Erythroblast (primary cell): ENCODE measurements around the gene CBX7.
A peak's percentile ranks its signal among the peaks of the same experiment; 100 is the strongest.

Source experiments
- DNase-seq, 2 experiments: peaks; one replicate each; lab custom pipeline; 2025; lab: John Stamatoyannopoulos, UW
- GATA1 ChIP-seq: IDR thresholded peaks from 2 replicates; pipeline ENCODE4 v1.6.1; 2011; ENCODE audit warnings: low read depth, mild to moderate bottlenecking, control low read depth, low read length, moderate library complexity
- POLR2A ChIP-seq: IDR thresholded peaks from 2 replicates; pipeline ENCODE4 v1.6.1; 2011; ENCODE audit warnings: mild to moderate bottlenecking, low read length

Gene CBX7

GRCh38 chr22:39144101-39144767, 8.2 kb downstream of the CBX7 start:
- no peak for TF ChIP-seq GATA1
- no peak for TF ChIP-seq POLR2A

GRCh38 chr22:39142088-39142680, 10.3 kb downstream of the CBX7 start:
- TF ChIP-seq GATA1 = no peak
- no peak for TF ChIP-seq POLR2A

More at GRCh38 chr22:39144101-39144767, 8.2 kb downstream of the CBX7 start:
- DNase-seq = peak; percentile 55 to 65

GRCh38 chr22:39139933-39140332, 12.5 kb downstream of the CBX7 start:
- DNase-seq = no peak
- TF ChIP-seq GATA1 (no peak), POLR2A (no peak)

More at GRCh38 chr22:39142088-39142680, 10.3 kb downstream of the CBX7 start:
- DNase-seq = peak; percentile 25 to 26

- no peak for DNase-seq
- TF ChIP-seq GATA1 (no peak), POLR2A (no peak)
Measured at GRCh38 chr22:39138357-39138997, 14.0 kb downstream of the CBX7 start.

- no peak for DNase-seq
- no peak for TF ChIP-seq POLR2A
- TF ChIP-seq GATA1 = no peak
Measured at GRCh38 chr22:39136317-39136716, 16.2 kb downstream of the CBX7 start.

- no peak for TF ChIP-seq GATA1
- no peak for TF ChIP-seq POLR2A
- peak; percentile 50 to 64 for DNase-seq
Measured at GRCh38 chr22:39135092-39135896, 17.2 kb downstream of the CBX7 start.

- TF ChIP-seq POLR2A (no peak), GATA1 (no peak)
- DNase-seq = no peak
Measured at GRCh38 chr22:39134366-39135091, 18.0 kb downstream of the CBX7 start.

- no peak for TF ChIP-seq GATA1
- no peak for TF ChIP-seq POLR2A
- DNase-seq = no peak
Measured at GRCh38 chr22:39133871-39134270, 18.6 kb downstream of the CBX7 start.

- DNase-seq = no peak
- TF ChIP-seq POLR2A = no peak
- no peak for TF ChIP-seq GATA1
Measured at GRCh38 chr22:39132871-39133524, 19.5 kb downstream of the CBX7 start.

- no peak for DNase-seq
- TF ChIP-seq GATA1 = no peak
- TF ChIP-seq POLR2A = no peak
Measured at GRCh38 chr22:39132281-39132680, 20.2 kb downstream of the CBX7 start.

- no peak for DNase-seq
- no peak for TF ChIP-seq POLR2A
- no peak for TF ChIP-seq GATA1
Measured at GRCh38 chr22:39130892-39131855, 21.3 kb downstream of the CBX7 start.

- TF ChIP-seq GATA1 = no peak
- TF ChIP-seq POLR2A = no peak
- DNase-seq = no peak
Measured at GRCh38 chr22:39130152-39130704, 22.3 kb downstream of the CBX7 start.
